GM19324 (cell line): ENCODE results near the gene TNIP1.

ENCODE experiments used
- ATAC-seq: cut with Tn5 transposase; IDR thresholded peaks from one replicate; pipeline ENCODE4 v1.9.1; 2021; ENCODE audit warnings: mild to moderate bottlenecking, moderate library complexity; ENCODE audit not compliant: unreplicated experiment, low FRiP score

TNIP1 gene

GRCh38 chr5:151047814-151048425 lies 32.9 kb downstream of the TNIP1 start:
- no peak for ATAC-seq

- no peak for ATAC-seq
Measured at GRCh38 chr5:151042453-151043093, 38.3 kb downstream of the TNIP1 start.

- ATAC-seq, result no peak
Measured at GRCh38 chr5:151041577-151042268, 39.1 kb downstream of the TNIP1 start.

- ATAC-seq, result no peak
Measured at GRCh38 chr5:151040211-151040747, 40.6 kb downstream of the TNIP1 start.

- ATAC-seq, result no peak
Measured at GRCh38 chr5:151039665-151040064, 41.2 kb downstream of the TNIP1 start.

GRCh38 chr5:151038801-151039238 lies 42.0 kb downstream of the TNIP1 start:
- ATAC-seq, result no peak

GRCh38 chr5:151038412-151038745 lies 42.5 kb downstream of the TNIP1 start:
- ATAC-seq, result no peak

- no peak for ATAC-seq
Measured at GRCh38 chr5:151037561-151038411, 43.0 kb downstream of the TNIP1 start.

GRCh38 chr5:151036556-151036955 lies 44.3 kb downstream of the TNIP1 start:
- no peak for ATAC-seq

- no peak for ATAC-seq
Measured at GRCh38 chr5:151034422-151035379, 46.1 kb downstream of the TNIP1 start.

GRCh38 chr5:151033217-151033934 lies 47.5 kb downstream of the TNIP1 start:
- no peak for ATAC-seq

- no peak for ATAC-seq
Measured at GRCh38 chr5:151031554-151031953, 49.3 kb downstream of the TNIP1 start.

GRCh38 chr5:151030379-151030778 lies 50.5 kb downstream of the TNIP1 start:
- ATAC-seq, result no peak

GRCh38 chr5:151030056-151030336 lies 50.8 kb downstream of the TNIP1 start:
- no peak for ATAC-seq

- ATAC-seq, result no peak
Measured at GRCh38 chr5:151029179-151030055, 51.4 kb downstream of the TNIP1 start.

- no peak for ATAC-seq
Measured at GRCh38 chr5:151028717-151029116, 52.1 kb downstream of the TNIP1 start.

- no peak for ATAC-seq
Measured at GRCh38 chr5:151027961-151028479, 52.8 kb downstream of the TNIP1 start.

- no peak for ATAC-seq
Measured at GRCh38 chr5:151026679-151027078, 54.2 kb downstream of the TNIP1 start.
